ENCODE measurements around the gene TICAM2. TPM values are rescaled to one million over a fixed set of nuclear protein-coding genes. Genes with fewer than 3 reads are reported as not detected.

The TICAM2 gene
- total and polyA plus RNA-seq, 8 donors: 1.4 to 9.9 (median 2.4) TPM; not detected in 3

DNA sequence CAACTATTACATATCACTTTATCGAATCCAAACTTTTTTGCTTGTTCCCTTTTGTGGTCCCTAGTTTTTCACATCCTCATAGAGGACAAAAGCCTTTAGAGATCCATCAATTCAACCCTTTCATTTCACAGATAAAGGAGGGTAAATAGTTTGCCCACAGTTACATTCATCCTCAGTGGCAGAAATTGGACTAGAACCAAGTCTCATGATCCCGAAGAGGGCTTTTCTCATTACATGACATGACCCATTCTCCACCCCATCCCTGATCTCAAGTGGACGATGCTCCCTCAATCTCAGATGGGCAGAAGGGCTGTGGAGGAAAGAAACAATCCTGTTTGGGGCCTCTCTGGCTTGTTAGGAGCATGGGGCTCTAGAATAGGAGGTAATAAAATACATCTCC lies 23.1 kb downstream of the TICAM2 start:
- Histone ChIP-seq H3K4me1 (no peaks in the 10 kb centered on the region), H3K9me3 (no peaks in the 10 kb centered on the region), H3K27me3 (no peaks in the 10 kb centered on the region), H3K36me3 (peaks cover 0 to 7% (median 6%) of the 10 kb centered on the region in 4 donors), H3K27ac (no peak overlapping the region), H3K4me3 (no peak overlapping the region)
- intact Hi-C loops (cut with DNase I; ENCODE audit: low total_unique reads): no loop called here
- TF ChIP-seq EP300 (IDR thresholded peaks at IDR 0.05) (no peak), CTCF (IDR thresholded peaks at IDR 0.05) (no peak), POLR2A (IDR thresholded peaks at IDR 0.05) (no peak), POLR2AphosphoS5 (IDR thresholded peaks at IDR 0.05) (no peak)
- no peak for DNase-seq
- 69 to 84% (median 79%) methylated on average over 3 of the region's 3 CpGs for WGBS, 5 donors

DNA sequence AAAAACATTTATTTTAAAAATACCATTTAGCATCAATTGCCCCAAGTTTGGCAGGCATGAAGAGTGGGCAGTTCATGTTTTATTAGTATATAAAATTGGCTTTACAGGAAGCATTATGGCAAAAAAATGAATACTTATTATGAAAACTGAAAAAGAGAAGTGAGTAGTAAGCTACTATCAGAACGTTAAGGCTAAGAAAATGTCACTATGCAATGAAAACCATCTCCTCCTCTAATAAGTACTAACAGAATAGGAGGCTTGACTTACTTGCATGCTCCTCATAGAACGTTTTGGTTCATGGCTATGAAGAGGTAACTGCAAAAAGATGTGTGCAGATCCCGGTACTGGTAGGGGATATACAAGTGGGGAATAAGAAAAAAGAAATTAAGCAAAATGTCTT lies 23.6 kb downstream of the TICAM2 start:
- H3K27ac ChIP-seq: no peak overlapping the region
- no peak for DNase-seq
- H3K27me3 ChIP-seq: no peaks in the 10 kb centered on the region
- intact Hi-C loops (cut with DNase I; ENCODE audit: low total_unique reads): no loop called here
- no peaks in the 10 kb centered on the region for H3K9me3 ChIP-seq
- H3K4me1 ChIP-seq: no peaks in the 10 kb centered on the region
- H3K4me3 ChIP-seq: no peak overlapping the region
- 81 to 87% (median 84%) methylated on average over 3 of the region's 3 CpGs for WGBS, 5 donors
- H3K36me3 ChIP-seq: peaks cover 0 to 7% (median 6%) of the 10 kb centered on the region in 4 donors
- TF ChIP-seq EP300 (IDR thresholded peaks at IDR 0.05): no peak
- no peak for TF ChIP-seq POLR2AphosphoS5 (IDR thresholded peaks at IDR 0.05)
- TF ChIP-seq POLR2A (IDR thresholded peaks at IDR 0.05): no peak
- no peak for TF ChIP-seq CTCF (IDR thresholded peaks at IDR 0.05)

DNA sequence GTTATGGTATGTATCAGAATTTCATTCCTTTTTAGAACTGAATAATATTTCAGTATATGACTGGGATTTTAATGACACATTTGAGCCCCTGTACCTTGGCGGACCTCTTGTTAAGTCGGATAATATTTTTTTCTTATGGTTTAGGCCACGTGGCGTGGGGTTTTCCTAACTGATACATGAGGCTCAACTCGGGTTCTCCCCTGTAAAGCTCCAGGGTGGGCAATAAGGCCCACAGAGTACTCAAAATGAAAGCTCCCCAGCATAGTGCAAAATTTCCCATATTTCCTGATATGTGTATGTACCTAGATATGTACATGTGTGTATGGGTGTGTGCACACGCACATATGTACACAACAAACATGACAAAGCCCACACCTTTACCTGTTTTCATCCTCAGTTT lies 24.5 kb downstream of the TICAM2 start:
- WGBS, 5 donors: 89 to 94% (median 92%) methylated on average over 6 of the region's 6 CpGs
- Histone ChIP-seq H3K4me1 (no peaks in the 10 kb centered on the region), H3K4me3 (no peak overlapping the region), H3K9me3 (no peaks in the 10 kb centered on the region), H3K36me3 (peaks cover 0 to 7% (median 6%) of the 10 kb centered on the region in 4 donors), H3K27ac (no peak overlapping the region), H3K27me3 (no peaks in the 10 kb centered on the region)
- intact Hi-C loops (cut with DNase I; ENCODE audit: low total_unique reads): no loop called here
- TF ChIP-seq POLR2AphosphoS5 (IDR thresholded peaks at IDR 0.05) (no peak), CTCF (IDR thresholded peaks at IDR 0.05) (no peak), POLR2A (IDR thresholded peaks at IDR 0.05) (no peak), EP300 (IDR thresholded peaks at IDR 0.05) (no peak)
- no peak for DNase-seq

GRCh38 chr5:115577329-115577728 lies 24.9 kb downstream of the TICAM2 start:
- H3K36me3 ChIP-seq: peaks cover 0 to 7% (median 6%) of the 10 kb centered on the region in 4 donors
- 69 to 88% (median 85%) methylated on average over 2 of the region's 2 CpGs for WGBS, 5 donors
- no peaks in the 10 kb centered on the region for H3K9me3 ChIP-seq
- no peak overlapping the region for H3K4me3 ChIP-seq
- no peak overlapping the region for H3K27ac ChIP-seq
- no peaks in the 10 kb centered on the region for H3K27me3 ChIP-seq
- TF ChIP-seq CTCF (IDR thresholded peaks at IDR 0.05) (no peak), POLR2AphosphoS5 (IDR thresholded peaks at IDR 0.05) (no peak), POLR2A (IDR thresholded peaks at IDR 0.05) (no peak), EP300 (IDR thresholded peaks at IDR 0.05) (no peak)
- no peak for DNase-seq
- H3K4me1 ChIP-seq: no peaks in the 10 kb centered on the region
- intact Hi-C loops (cut with DNase I; ENCODE audit: low total_unique reads): no loop called here

All from stomach (tissue), 9 donors.